GM08714 (cell line): ENCODE results near the gene MARVELD2.
"Not testable (repeated sequence)": the region's sequence is repeated elsewhere in the genome, so short reads cannot be mapped to it uniquely, and the experiment has no call there.

ENCODE experiments used
- H3K4me3 ChIP-seq: fragments of 200-500 bp; sonication (Bioruptor generic); 2 replicates; pipeline ENCODE4 v1.5.1; 2014; ENCODE audit warnings: mild to moderate bottlenecking, low read length, inconsistent platforms
- ZNF274 ChIP-seq: IDR thresholded peaks from 2 replicates; pipeline ENCODE4 v1.6.1; 2012; ENCODE audit warnings: mild to moderate bottlenecking, low read depth, low read length

The MARVELD2 gene

DNA sequence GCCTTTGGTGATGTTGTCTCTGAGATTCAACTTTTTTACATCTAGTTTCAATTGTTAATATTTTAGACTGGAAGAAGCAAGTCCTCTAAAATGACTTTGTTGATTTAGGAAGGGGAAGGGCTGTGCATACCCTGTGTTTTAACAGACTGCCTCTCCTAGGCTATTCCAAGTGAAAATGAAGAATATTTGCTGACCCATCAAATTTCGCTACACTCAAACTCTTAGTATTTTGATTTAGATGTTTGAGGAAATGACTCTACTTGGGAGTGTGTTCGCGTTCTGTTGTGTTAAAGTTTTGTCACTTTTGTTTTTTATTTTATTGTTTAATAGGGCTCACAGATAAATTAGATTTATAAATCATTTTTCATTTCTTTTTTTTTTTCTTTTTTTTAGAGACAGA is 3.6 kb downstream of the MARVELD2 start:
- H3K4me3 ChIP-seq, result no peak overlapping the region
- TF ChIP-seq ZNF274, result no peak

DNA sequence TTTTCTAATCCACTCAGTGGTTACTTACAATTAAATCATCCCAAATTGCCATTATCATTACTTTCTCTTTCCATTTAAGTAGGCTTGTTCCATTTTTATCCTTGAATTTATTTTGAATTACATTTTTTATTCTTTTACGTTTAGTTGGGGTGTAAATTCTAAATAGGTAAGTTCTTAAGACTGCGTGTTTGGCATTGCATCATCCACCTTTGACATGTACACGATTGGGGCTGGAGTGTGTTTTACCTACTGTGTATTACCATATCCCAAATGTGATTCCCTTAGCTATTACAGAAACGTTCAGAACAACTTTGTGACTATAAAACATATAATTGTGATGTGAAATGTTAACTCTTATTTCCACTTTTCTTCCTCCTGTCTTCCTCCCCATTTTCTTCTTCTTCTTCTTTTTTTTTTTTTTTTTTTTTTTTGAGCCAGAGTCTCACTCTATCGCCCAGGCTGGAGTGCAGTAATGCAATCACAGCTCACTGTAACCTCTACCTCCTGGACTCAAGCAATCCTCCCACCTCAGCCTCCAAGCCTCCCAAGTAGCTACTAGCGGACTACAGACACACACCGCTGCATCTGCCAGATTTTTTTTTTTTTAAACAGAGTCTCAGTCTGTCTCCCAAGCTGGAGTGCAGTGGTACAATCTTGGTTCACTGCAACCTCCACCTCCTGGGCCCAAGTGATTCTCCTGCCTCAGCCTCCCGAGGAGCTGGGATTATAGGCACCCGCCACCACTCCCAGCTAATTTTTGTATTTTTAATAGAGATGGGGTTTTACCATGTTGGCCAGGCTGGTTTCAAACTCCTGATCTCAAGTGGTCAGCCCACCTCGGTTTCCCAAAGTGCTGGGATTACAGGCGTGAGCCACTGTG is 16.7 kb downstream of the MARVELD2 start:
- H3K4me3 ChIP-seq, result no peak overlapping the region
- no peak for TF ChIP-seq ZNF274

DNA sequence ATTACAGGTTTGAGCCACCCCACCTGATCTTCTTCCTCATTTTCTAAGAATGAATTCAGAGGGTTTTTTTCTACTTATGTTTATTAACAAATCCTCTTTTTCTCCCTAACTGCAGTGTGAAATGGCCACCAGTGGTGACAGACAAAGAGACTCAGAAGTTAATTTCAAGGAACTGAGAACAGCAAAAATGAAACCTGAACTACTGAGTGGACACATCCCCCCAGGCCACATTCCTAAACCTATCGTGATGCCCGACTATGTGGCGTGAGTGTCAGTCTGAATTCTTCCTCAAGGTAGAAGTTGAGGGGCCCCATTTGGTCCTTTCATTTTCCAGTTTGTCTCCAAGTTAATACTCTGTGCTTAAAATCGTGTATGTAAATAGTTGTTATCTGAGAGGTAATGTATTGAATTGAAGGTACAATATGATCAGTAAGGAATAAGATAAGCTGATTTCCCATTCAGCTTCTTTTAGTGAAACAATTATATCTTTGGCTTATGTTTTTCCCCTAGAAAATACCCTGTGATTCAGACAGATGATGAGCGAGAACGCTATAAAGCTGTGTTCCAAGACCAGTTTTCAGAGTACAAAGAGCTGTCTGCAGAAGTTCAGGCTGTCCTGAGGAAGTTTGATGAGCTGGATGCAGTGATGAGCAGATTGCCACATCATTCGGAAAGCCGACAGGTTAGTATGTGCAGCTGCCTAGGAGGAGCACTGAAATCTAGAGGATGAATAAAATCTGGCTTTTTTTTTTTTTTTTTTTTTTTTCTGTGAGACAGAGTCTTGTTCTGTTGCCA is 17.7 kb downstream of the MARVELD2 start:
- no peak for TF ChIP-seq ZNF274
- H3K4me3 ChIP-seq, result no peak overlapping the region

DNA sequence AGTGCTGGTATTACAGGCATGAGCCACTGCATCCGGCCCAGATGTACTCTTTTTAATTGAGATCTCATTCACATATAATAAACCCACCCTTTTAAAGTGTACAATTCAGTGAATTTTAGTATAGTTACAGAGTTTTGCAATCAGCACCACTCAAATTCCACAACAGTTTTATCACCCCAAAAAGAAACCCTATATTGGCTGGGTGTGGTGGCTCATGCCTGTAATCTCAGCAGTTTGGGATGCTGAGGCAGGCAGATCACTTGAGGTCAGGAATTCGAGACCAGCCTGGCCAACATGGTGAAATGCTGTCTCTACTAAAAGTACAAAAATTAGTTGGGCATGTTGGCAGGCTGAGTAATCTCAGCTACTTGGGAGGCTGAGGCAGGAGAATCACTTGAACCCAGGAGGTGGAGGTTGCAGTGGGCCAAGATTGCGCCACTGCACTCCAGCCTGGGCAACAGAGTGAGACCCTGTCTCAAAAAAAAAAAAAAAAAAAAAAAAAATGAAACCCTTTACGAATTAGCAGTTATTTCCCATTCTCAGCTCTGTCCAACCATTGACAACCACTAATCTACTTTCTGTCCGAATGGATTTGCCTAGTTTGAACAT is 20.5 kb downstream of the MARVELD2 start:
- not testable (repeated sequence) for H3K4me3 ChIP-seq

DNA sequence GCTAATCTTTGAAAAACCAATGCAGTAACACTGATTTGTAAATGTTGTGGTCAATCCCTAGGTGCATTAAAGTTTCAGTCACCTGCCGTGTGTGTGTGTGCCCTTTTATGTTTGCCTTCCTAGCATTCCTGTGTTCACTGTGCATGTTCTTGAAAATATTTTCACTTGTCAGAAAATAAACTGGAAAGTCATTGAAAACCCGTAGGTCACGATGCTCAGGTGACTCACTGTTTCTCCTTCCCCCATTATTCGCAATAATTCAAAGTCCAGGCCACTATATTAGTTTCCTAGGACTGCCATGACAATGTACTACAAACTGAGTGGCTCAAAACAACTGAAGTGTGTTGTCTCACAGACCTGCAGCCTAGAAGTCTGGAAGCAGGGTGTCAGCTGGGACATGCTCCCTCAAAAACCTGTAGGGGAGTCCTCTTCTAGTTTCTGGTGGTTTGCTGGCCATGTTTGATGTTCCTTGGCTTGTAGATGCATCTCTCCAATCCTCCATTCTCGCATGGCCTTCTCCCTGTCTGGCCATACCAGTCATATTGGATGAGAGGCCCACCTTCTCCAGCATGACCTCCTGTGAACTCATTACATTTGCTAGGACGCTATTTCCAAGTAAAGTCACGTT is 29.3 kb downstream of the MARVELD2 start:
- TF ChIP-seq ZNF274, result no peak
- no peak overlapping the region for H3K4me3 ChIP-seq

DNA sequence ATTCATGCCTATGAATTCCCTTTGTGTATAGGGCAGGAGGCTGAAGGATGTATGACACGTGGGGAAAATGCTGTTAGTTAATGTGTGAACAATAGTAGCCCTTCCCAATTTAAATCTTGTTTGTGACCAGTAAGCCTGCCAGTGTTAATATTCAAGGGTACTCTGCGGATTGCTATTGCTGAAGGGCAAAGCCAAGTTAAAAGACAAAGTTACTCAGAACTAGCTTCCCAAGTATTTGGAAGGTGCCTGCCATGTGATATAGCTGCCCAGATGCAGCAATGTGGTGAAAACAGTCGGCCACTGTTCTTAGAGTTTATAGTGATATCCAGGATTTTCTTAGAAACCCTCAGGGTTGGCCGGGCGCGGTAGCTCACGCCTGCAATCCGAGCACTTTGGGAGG is 34.6 kb downstream of the MARVELD2 start:
- H3K4me3 ChIP-seq, result no peak overlapping the region
- no peak for TF ChIP-seq ZNF274

DNA sequence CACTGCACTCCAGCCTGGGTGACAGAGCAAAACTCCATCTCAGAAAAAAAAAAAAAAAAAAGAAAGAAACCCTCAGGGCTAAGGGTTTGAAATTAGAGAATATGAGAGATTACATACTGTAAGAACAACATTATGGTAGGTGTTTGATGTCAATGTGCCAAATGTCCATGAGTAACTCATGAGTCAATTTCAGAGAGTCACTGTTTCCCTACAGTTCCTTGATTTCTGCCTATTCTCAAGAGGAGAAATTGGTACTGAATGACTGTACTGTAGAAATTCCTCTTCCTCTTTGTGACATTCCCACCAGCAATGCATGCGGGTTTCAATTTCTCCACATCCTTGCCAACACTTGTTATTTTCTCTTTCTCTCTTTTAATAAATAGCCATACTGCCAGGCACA is 35.2 kb downstream of the MARVELD2 start:
- H3K4me3 ChIP-seq, result no peak overlapping the region
- TF ChIP-seq ZNF274, result no peak

DNA sequence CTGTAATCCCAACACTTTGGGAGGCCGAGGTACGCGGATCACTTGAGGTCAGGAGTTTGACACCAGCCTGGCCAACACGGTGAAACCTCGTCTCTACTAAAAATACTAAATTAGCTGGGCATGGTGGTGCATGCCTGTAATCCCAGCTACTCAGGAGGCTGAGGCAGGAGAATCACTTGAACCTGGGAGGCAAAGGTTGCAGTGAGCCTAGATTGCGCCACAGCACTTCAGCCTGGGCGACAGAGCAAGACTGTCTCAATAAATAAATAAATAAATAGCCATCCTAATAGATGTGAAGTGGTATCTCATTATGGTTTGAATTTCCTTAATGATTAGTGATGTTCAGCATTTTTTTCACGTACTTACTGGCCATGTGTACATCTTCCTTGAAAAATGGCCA is 35.6 kb downstream of the MARVELD2 start:
- not testable (repeated sequence) for H3K4me3 ChIP-seq

DNA sequence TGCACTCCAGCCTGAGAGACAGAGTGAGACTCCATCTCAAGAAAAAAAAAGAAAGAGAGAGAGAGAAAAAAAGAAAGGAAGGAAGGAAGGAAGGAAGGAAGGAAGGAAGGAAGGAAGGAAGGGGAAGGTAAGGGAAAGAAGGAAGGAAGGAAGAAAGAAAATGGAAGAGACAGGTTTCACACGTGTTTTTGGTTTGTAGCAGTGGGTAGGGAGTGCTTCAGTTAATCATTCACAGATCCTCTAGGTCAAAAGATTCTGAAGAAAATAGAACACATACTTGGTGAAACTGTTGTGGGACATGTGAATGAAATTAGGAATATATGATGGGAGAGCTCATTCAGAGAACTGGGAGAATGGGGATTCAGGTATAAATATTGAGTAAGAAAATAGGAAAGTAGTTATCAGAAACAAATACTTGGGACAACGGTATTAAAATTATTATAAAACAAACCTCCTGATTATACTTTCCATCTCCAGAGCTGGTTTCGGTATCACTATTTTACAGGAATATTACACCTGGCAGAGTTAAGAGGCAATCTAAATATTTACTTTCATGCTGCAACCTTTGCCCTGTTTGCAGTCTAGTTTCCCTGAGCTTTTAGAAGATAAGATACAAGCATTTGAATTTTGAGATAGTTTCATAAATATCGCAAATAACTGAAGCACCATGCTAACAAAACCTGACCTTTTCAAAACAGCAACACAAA is 37.2 kb downstream of the MARVELD2 start:
- no peak for TF ChIP-seq ZNF274
- no peak overlapping the region for H3K4me3 ChIP-seq

DNA sequence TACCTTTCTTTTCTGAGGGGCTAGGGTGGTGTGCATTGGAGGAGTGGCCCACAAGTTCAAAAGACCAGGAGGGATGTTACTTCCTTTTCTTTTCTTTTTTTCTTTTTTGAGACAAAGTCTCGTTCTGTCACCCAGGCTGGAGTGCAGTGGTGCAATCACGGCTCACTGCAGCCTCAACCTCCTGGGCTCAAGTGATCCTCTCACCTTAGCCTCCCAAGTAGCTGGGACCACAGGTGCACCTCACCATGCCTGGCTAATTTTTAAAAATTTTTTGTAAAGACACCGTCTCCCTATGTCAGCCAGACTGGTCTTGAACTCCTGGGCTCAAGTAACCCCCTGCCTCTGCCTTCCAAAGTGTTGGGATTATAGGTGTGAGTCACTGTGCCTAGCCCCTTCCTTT is 38.6 kb downstream of the MARVELD2 start:
- not testable (repeated sequence) for H3K4me3 ChIP-seq

DNA sequence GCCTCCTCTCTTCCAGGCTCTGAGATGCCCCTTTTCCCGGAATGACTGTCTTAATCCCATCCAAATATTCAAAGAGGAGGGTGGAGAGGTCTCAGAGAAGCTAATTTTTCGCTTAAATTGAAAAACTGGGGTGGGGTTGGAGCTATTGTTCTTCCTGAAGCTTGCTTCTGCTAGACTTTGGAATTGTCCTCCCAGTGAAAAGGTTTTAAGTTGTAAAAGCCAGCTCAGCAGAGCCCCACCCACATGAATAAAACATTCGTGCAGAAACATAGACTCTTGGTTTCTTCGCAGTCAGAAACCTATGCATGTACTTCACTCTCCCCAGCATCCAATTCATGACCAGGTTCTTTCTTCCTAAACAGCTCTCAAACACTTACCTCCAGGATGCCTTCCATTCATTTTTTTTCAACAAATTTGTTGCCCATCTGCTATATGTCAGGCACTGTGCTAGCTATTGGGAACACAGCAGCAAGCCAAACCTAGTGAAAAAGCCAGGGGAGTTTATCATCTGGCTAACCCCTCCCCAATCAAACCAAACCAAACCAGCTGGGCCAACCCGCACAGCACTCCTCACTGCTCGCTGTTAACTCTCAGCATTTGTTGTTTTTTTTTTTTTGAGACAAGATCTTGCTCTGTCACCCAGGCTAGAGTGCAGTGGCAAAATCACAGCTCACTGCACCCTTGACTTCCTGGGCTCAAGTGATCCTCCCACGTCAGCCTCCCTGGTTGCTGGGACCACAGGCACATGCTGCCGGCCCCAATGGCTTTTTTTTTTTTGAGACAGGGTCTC is 39.7 kb downstream of the MARVELD2 start:
- H3K4me3 ChIP-seq, result no peak overlapping the region
- TF ChIP-seq ZNF274, result no peak

DNA sequence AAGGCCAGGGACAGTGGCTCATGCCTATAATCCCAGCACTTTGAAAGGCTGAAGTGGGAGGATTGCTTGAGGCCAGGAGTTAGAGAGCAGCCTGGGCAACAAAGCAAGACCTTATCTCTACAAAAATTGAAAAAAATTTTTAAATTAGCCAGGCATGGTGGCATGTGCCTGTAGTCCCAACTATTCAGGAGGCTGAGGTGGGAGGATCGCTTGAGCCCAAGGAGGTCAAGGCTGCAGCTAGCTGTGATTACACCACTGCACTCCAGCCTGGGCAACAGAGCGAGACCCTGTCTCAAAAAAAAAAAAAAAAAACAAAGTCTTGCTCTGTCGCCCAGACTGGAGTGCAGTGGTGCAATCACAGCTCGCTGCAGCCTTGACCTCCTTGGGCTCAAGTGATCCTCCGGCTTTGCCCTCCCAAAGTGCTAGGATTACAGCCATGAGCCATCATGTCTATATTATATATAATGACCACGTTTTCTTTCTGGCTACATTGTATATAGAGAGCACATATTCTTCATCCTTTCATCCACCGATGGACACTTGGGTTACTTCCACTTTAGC is 40.6 kb downstream of the MARVELD2 start:
- not testable (repeated sequence) for H3K4me3 ChIP-seq

DNA sequence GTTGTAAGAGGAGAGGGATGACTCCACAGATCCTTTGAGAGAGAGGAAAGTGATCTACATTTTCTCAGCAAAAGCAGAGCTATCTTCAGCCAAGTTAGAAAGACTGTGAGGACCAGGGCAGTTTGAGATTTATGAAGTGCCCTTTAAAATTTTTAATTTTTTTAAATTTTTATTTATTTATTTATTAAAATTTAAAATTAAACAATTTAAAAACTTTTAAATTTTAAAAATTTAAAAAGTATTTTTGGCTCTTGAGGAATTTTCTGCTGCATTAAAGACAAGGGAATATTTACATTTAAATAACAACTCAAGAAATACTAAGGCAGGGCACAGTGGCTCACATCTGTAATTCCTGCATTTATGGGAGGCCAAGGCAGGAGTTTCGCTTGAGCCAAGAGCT is 47.3 kb downstream of the MARVELD2 start:
- no peak overlapping the region for H3K4me3 ChIP-seq
- no peak for TF ChIP-seq ZNF274

DNA sequence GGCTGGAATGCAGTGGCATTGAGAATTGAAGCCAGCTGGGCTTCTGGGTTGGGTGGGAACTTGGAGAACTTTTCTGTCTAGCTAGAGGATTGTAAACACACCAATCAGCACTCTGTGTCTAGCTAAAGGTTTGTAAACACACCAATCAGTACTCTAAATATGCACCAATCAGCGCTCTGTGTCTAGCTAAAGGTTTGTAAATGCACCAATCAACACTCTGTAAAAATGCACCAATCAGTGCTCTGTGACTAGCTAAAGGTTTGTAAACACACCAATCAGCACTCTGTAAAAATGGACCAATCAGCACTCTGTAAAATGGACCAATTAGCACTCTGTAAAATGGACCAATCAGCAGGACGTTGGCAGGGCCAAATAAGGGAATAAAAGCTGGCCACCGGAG is 51.5 kb downstream of the MARVELD2 start:
- H3K4me3 ChIP-seq, result not testable (repeated sequence)
